HepG2 (cell line): ENCODE data around the gene GLB1L. TPM values are rescaled to one million over a fixed set of nuclear protein-coding genes. Genes with fewer than 3 reads are reported as not detected.

Experiments
- ATAC-seq: fragments of 200-7000 bp; cut with Tn5 transposase; 3 replicates; pipeline ENCODE4 v1.9.1; 2020; ENCODE audit warnings: mild to moderate bottlenecking, moderate library complexity
- Bru-seq: library from RNA; stranded (reverse); fragments of 400-500 nt; gene quantifications from one replicate; lab custom pipeline; 2021; lab: Mats Ljungman, UMichigan
- BruChase-seq, 2 experiments: library from RNA; stranded (reverse); fragments of 400-500 nt; gene quantifications; one replicate each; lab custom pipeline; 2021; lab: Mats Ljungman, UMichigan
- BruUV-seq: library from RNA; stranded (reverse); fragments of 400-500 nt; replicated peaks from 2 replicates; lab custom pipeline; 2021; lab: Mats Ljungman, UMichigan
- CTCF ChIA-PET: fragments of 300-600 bp; formaldehyde crosslinking; extraction: SDS; loops from one replicate; lab custom pipeline; 2021; ENCODE audit warnings: low total read pairs, inconsistent platforms, low intra/inter-chr PET ratio; lab: Yijun Ruan, JAX
- POLR2A ChIA-PET: fragments of 350-600 bp; sonication (Branson Sonifier 250); formaldehyde crosslinking; loops from one replicate; lab custom pipeline; 2020; ENCODE audit warnings: antibody characterized with exemption, inconsistent platforms; lab: Yijun Ruan, JAX
- DNase-seq: peaks from one replicate; pipeline ENCODE4 v3.0.0-alpha.2; 2015; ENCODE audit warnings: low spot score
- FAIRE-seq: peaks from 3 replicates; lab custom pipeline; 2011; peaks lifted over from hg19 to GRCh38; lab: Jason Lieb, UNC
- H2AFZ ChIP-seq: one replicate; pipeline ENCODE4 v1.6.1; 2011; ENCODE audit warnings: low read length, inconsistent platforms
- H3K27ac ChIP-seq: fragments of 300-600 bp; 3 replicates; pipeline ENCODE4 v1.8.0; 2011; ENCODE audit warnings: mixed run types, mild to moderate bottlenecking, mixed read lengths, low read length, inconsistent platforms; ENCODE audit not compliant: insufficient read depth; ENCODE audit errors: extremely low read length
- H3K27me3 ChIP-seq, 2 experiments: fragments of 200-600 bp in 1 of 2; 2 replicates in 1 of 2; 3 replicates in 1 of 2; pipeline versions ENCODE4 v1.6.0 to v1.8.0; 2011; ENCODE audit warnings: low read length in 2 of 2, mild to moderate bottlenecking in 2 of 2, moderate library complexity in 2 of 2, inconsistent platforms in 1 of 2; ENCODE audit not compliant: insufficient read depth in 2 of 2, control insufficient read depth in 1 of 2
- H3K36me3 ChIP-seq, 2 experiments: fragments of 200-600 bp in 1 of 2; replicated peaks in 1 of 2; 2 replicates in 1 of 2; 3 replicates in 1 of 2; pipeline versions ENCODE4 v1.5.1 to v1.8.0; 2011; ENCODE audit warnings: low read length in 2 of 2, inconsistent platforms in 1 of 2; ENCODE audit not compliant: insufficient read depth in 2 of 2, control insufficient read depth in 1 of 2
- H3K4me1 ChIP-seq: 2 replicates; pipeline ENCODE4 v1.5.1; 2012; ENCODE audit warnings: low read length, inconsistent platforms; ENCODE audit not compliant: insufficient read depth
- H3K4me2 ChIP-seq: 2 replicates; pipeline ENCODE4 v1.6.0; 2011; ENCODE audit warnings: low read depth, low read length, inconsistent platforms
- H3K4me3 ChIP-seq, 3 experiments: fragments of 200-600 bp in 1 of 3; sonication (generic), shearing (Covaris generic) in 1 of 3; replicated peaks in 1 of 3; 2 replicates each; pipeline ENCODE4 v1.5.1; 2011 to 2016; ENCODE audit warnings: low read length in 3 of 3, inconsistent platforms in 2 of 3, low read depth in 2 of 3, mild to moderate bottlenecking in 2 of 3, control low read depth in 1 of 3, mixed read lengths in 1 of 3; ENCODE audit not compliant: insufficient read depth in 1 of 3
- H3K79me2 ChIP-seq: one replicate; pipeline ENCODE4 v1.6.1; 2011; ENCODE audit warnings: low read length, inconsistent platforms; ENCODE audit not compliant: insufficient read depth
- H3K9ac ChIP-seq: 2 replicates; pipeline ENCODE4 v1.6.0; 2011; ENCODE audit warnings: mild to moderate bottlenecking, low read depth, low read length, inconsistent platforms; ENCODE audit not compliant: insufficient read depth
- H3K9me3 ChIP-seq: 2 replicates; pipeline ENCODE4 v1.5.1; 2012; ENCODE audit warnings: mild to moderate bottlenecking, low read length
- H4K20me1 ChIP-seq: 2 replicates; pipeline ENCODE4 v1.6.0; 2011; ENCODE audit warnings: inconsistent platforms, mild to moderate bottlenecking, low read length, moderate library complexity; ENCODE audit not compliant: insufficient read depth
- ATF7-NPFF ChIP-seq: sonication (generic); formaldehyde crosslinking; IDR thresholded peaks from 2 replicates; pipeline ENCODE4 v1.8.1; 2023; ENCODE audit warnings: mild to moderate bottlenecking, low read depth, missing genetic modification reagents, moderate library complexity
- HNF1A ChIP-seq, 2 experiments: sonication (generic) in 1 of 2; formaldehyde crosslinking in 1 of 2; IDR thresholded peaks; 2 replicates each; pipeline versions ENCODE4 v1.4.0 to v1.6.1; 2016 to 2020; ENCODE audit warnings: borderline replicate concordance in 1 of 2, low read depth in 1 of 2, mild to moderate bottlenecking in 1 of 2, missing genetic modification reagents in 1 of 2
- MED8 ChIP-seq: sonication (generic); formaldehyde crosslinking; IDR thresholded peaks from 2 replicates; pipeline ENCODE4 v1.8.1; 2023; ENCODE audit warnings: mild to moderate bottlenecking, missing genetic modification reagents; ENCODE audit not compliant: insufficient replicate concordance
- RAD21 ChIP-seq: fragments of 450-650 bp; formaldehyde crosslinking; IDR thresholded peaks from 2 replicates; pipeline ENCODE4 v1.5.0; 2020; ENCODE audit warnings: mild to moderate bottlenecking
- RBM39 ChIP-seq: fragments of 200-400 bp; formaldehyde crosslinking; IDR thresholded peaks from one replicate; pipeline ENCODE4 v1.6.1; 2018; ENCODE audit warnings: antibody characterized with exemption, mild to moderate bottlenecking, low read depth, low read length; ENCODE audit not compliant: poor library complexity, severe bottlenecking
- RFX3 ChIP-seq: IDR thresholded peaks from 2 replicates; pipeline ENCODE4 v1.6.1; 2016; ENCODE audit warnings: missing biosample characterization, missing genetic modification reagents
- ZNF484 ChIP-seq: sonication (generic); formaldehyde crosslinking; IDR thresholded peaks from 2 replicates; pipeline ENCODE4 v1.5.1; 2020; ENCODE audit warnings: mild to moderate bottlenecking, low read depth, missing genetic modification reagents, borderline replicate concordance
- ZNF558 ChIP-seq: sonication (generic); formaldehyde crosslinking; IDR thresholded peaks from 2 replicates; pipeline ENCODE4 v1.9.0; 2022; ENCODE audit warnings: mild to moderate bottlenecking, missing genetic modification reagents, borderline replicate concordance
- ZNF639 ChIP-seq: conservative IDR thresholded peaks from 2 replicates; pipeline ENCODE4 v1.6.1; 2018; ENCODE audit warnings: missing genetic modification reagents
- ZNF652 ChIP-seq: IDR thresholded peaks from 2 replicates; pipeline ENCODE4 v1.6.1; 2016; ENCODE audit warnings: low read depth, borderline replicate concordance
- ZNF768 ChIP-seq: sonication (generic); formaldehyde crosslinking; IDR thresholded peaks from 2 replicates; pipeline ENCODE4 v1.4.0; 2020; ENCODE audit warnings: missing genetic modification reagents
- WGBS: methylation state at CpG from one replicate; pipeline ENCODE4 v1.1.6; 2017; ENCODE audit warnings: low lambda C conversion rate; 5-methylcytosine and 5-hydroxymethylcytosine counted together
- in situ Hi-C: cut with HindIII; loops from 2 replicates; pipeline ENCODE4 v1.10.0; 2017; ENCODE audit warnings: low pct_unique_long_range_greater_than_20kb; ENCODE audit not compliant: extremely low pct_ligation_motif_present
- intact Hi-C: fragments of 100-400 bp; cut with micrococcal nuclease; formaldehyde crosslinking; loops from one replicate; pipeline ENCODE4 v1.10.0; 2022; ENCODE audit not compliant: unreplicated experiment
- long read RNA-seq, 2 experiments: library from RNA in 1 of 2; library from polyadenylated mRNA in 1 of 2; stranded (forward) in 1 of 2; unstranded in 1 of 2; transcript quantifications; one replicate each; pipeline ENCODE4 v2.0.0, GENCODE V29; 2019 to 2022
- polyA minus RNA-seq, 3 experiments: library from RNA; depleted of rRNA, polyadenylated mRNA; stranded (reverse); fragments of >200 nt; gene quantifications; 2 replicates each; pipeline ENCODE4 v1.2.3, GENCODE V29; 2011; ENCODE audit warnings: low replicate concordance in 1 of 3
- polyA plus RNA-seq, 8 experiments: library from polyadenylated mRNA; depleted of rRNA in 3 of 8; stranded (reverse) in 7 of 8; unstranded in 1 of 8; fragments of >200 nt; fragmentation: Illumina TruSeq in 4 of 8; extraction: Trizol in 4 of 8; gene quantifications; 2 replicates each; pipeline versions ENCODE4 v1.2.1 to v1.2.3, GENCODE V29; 2011 to 2016; ENCODE audit warnings: low read depth in 4 of 8, missing spikeins in 1 of 8, mixed read lengths in 1 of 8; ENCODE audit not compliant: insufficient read depth in 1 of 8
- total RNA-seq, 5 experiments: library from RNA; depleted of rRNA; stranded (reverse); fragments of >200 nt; fragmentation: Illumina TruSeq; extraction: Trizol; gene quantifications; 2 replicates each; pipeline ENCODE4 v1.2.3, GENCODE V29; 2016; ENCODE audit warnings: low read depth in 1 of 5

The GLB1L gene
- total RNA-seq (2016; rRNA removed; fragmentation: Illumina TruSeq; extraction: Trizol) (2.7 and 6.8 TPM in 2 replicates), polyA plus RNA-seq (2011; rRNA removed) (6.2 and 7.3 TPM in 2 replicates), polyA minus RNA-seq (2011; rRNA and poly(A)+ RNA removed; ENCODE audit: low replicate concordance) (5.1 and 6.4 TPM in 2 replicates), Bru-seq, nascent RNA (percentile 39 among the genes with signal in this experiment), BruChase-seq, experiment 1, labeled RNA remaining after a 6-hour chase (percentile 41 among the genes with signal in this experiment), BruChase-seq, experiment 2, labeled RNA remaining after a 2-hour chase (percentile 37 among the genes with signal in this experiment)
- total RNA-seq (2016; cell fraction: cytosol; rRNA removed; fragmentation: Illumina TruSeq; extraction: Trizol; ENCODE audit: low read depth), result 1.8 and 3.4 TPM in 2 replicates
- total RNA-seq (2016; cell fraction: insoluble cytoplasmic fraction; rRNA removed; fragmentation: Illumina TruSeq; extraction: Trizol), result 2.6 and 6.8 TPM in 2 replicates
- total RNA-seq (2016; cell fraction: membrane; rRNA removed; fragmentation: Illumina TruSeq; extraction: Trizol), result 4.9 and 6.4 TPM in 2 replicates
- 5.0 and 7.5 TPM in 2 replicates for total RNA-seq (2016; cell fraction: nucleus; rRNA removed; fragmentation: Illumina TruSeq; extraction: Trizol)
- polyA plus RNA-seq (2011; cell fraction: cytosol; rRNA removed), result 5.5 and 6.3 TPM in 2 replicates
- 6.0 and 6.8 TPM in 2 replicates for polyA plus RNA-seq (2011; cell fraction: nucleus; rRNA removed)
- polyA plus RNA-seq (2012), result 3.7 and 4.4 TPM in 2 replicates
- polyA plus RNA-seq (2016; cell fraction: cytosol; fragmentation: Illumina TruSeq; extraction: Trizol; ENCODE audit: low read depth), result 1.5 and 2.7 TPM in 2 replicates
- 2.3 and 3.0 TPM in 2 replicates for polyA plus RNA-seq (2016; cell fraction: insoluble cytoplasmic fraction; fragmentation: Illumina TruSeq; extraction: Trizol; ENCODE audit: low read depth)
- polyA plus RNA-seq (2016; cell fraction: membrane; fragmentation: Illumina TruSeq; extraction: Trizol; ENCODE audit: low read depth), result 3.5 and 4.0 TPM in 2 replicates
- polyA plus RNA-seq (2016; cell fraction: nucleus; fragmentation: Illumina TruSeq; extraction: Trizol; ENCODE audit: insufficient read depth, low read depth), result 9.0 and 11.6 TPM in 2 replicates
- polyA minus RNA-seq (2011; cell fraction: cytosol; rRNA and poly(A)+ RNA removed), result 1.7 and 2.6 TPM in 2 replicates
- polyA minus RNA-seq (2011; cell fraction: nucleus; rRNA and poly(A)+ RNA removed), result 6.1 and 6.7 TPM in 2 replicates
- long read RNA-seq, experiment 1, result 0 reads
- long read RNA-seq, experiment 2, partial matches to known transcripts, result 0 of 5 reads
- long read RNA-seq, experiment 2, other reads (novel, unspliced or antisense), result 3 of 5 reads

GRCh38 chr2:219245148-219245898 is at the start of gene GLB1L, which contains the start of gene STK16:
Gene GLB1L, minus strand, starts transcription at chr2:219245444. Its CDS starts 1,871 bp downstream, at chr2:219243573.
Gene STK16, plus strand, starts transcription at chr2:219245479. Its CDS starts 521 bp downstream, at chr2:219246000.
- DNase-seq, result peak; percentile 89
- BruUV-seq, result TSS peak; percentile 71
- no peaks in the 10 kb centered on the region for H4K20me1 ChIP-seq
- peak; percentile 81 for ATAC-seq
- peak within 1 kb of the TSS; percentile 72 for H3K27ac ChIP-seq
- H3K36me3 ChIP-seq, result peaks cover 1 to 13% of the 10 kb centered on the region in 2 experiments; a peak in 4 of 5 replicates
- intact Hi-C loops (loop anchor here (1.0 kb wide), 1 partner anchor 16 kb away; the partner anchor contains the start of genes ANKZF1 and ATG9A), in situ Hi-C loops (no loop called here)
- H3K79me2 ChIP-seq, result peaks cover 14% of the 10 kb centered on the region
- H3K4me1 ChIP-seq, result peaks cover 53% of the 10 kb centered on the region
- no peak within 1 kb of the TSS for H2AFZ ChIP-seq
- H3K9ac ChIP-seq, result peak within 1 kb of the TSS; percentile 90
- H3K9me3 ChIP-seq, result no peaks in the 10 kb centered on the region
- FAIRE-seq, result peak; percentile 94
- peak within 1 kb of the TSS; percentile 88 to 97 (median 93) for H3K4me3 ChIP-seq
- peak within 1 kb of the TSS; percentile 90 for H3K4me2 ChIP-seq
- CTCF ChIA-PET, result no interaction called here
- no peaks in the 10 kb centered on the region; a peak in 1 of 5 replicates for H3K27me3 ChIP-seq
- POLR2A ChIA-PET, result interaction anchor here (0.6 to 3.2 kb wide), 28 partner anchors 9 to 463 kb away, joined by 3 to 69 read pairs (median 6); partner anchors contain the start of genes ABCB6, ANKZF1, ATG9A and CNPPD1
- under 1% methylated on average over 21 of the region's 46 CpGs for WGBS
- no peak for TF ChIP-seq ZNF484
- TF ChIP-seq RBM39, result peak; percentile 90
- peak; percentile 91; the same call in 1 of the 2 replicates for TF ChIP-seq ZNF768 (CRISPR knock-in tag)
- peak; percentile 44 for TF ChIP-seq RAD21
- peak; percentile 88 for TF ChIP-seq RFX3
- peak; percentile 73 for TF ChIP-seq HNF1A (IDR thresholded peaks at IDR 0.05; ENCODE audit: low read depth)
- peak; percentile 89 for TF ChIP-seq HNF1A (CRISPR knock-in tag; IDR thresholded peaks at IDR 0.05; ENCODE audit: borderline replicate concordance)
- peak; percentile 91 for TF ChIP-seq ATF7-NPFF
- TF ChIP-seq ZNF558, result peak; percentile 99
- TF ChIP-seq MED8 (CRISPR knock-in tag), result peak; percentile 46
- TF ChIP-seq ZNF652 (CRISPR knock-in tag), result no peak
- peak; percentile 90 for TF ChIP-seq ZNF639 (CRISPR knock-in tag)
